ENCODE measurements around the gene GMPPB. TPM values are rescaled to one million over a fixed set of nuclear protein-coding genes. Genes with fewer than 3 reads are reported as not detected.

The GMPPB gene
- total RNA-seq, 1 donor: 21.0 TPM

DNA sequence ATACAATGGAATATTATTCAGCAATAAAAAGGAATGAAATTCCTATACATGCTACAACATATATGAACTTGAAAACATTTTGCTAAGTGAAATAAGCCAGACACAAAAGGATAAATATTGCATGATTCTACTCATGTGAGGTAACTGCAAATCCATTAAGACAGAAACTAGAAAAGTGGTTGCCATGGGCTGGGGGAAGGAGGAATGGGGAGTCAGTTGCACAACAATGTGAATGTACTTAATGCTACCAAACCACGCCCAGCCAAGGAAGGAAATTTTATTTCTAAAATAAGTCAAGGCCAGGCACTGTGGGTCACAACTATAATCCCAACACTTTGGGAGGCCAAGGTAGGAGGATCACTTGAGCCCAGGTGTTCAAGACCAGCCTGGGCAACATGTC is 9.8 kb upstream of the GMPPB start:
- no peak for DNase-seq (ENCODE audit: insufficient read length, low spot score, missing footprints)
- Histone ChIP-seq H3K4me1 (ENCODE audit: insufficient read depth, low read length) (no peaks in the 10 kb centered on the region), H3K9me3 (ENCODE audit: low read depth, low read length) (no peaks in the 10 kb centered on the region), H3K27ac (ENCODE audit: low read depth, low read length) (no peak overlapping the region), H2AFZ (ENCODE audit: low read length) (no peak overlapping the region), H3K27me3 (ENCODE audit: insufficient read depth, low read length) (no peaks in the 10 kb centered on the region), H3K79me2 (ENCODE audit: insufficient read depth, low read length) (peaks cover 30% of the 10 kb centered on the region), H4K20me1 (ENCODE audit: insufficient read depth, low read length) (peaks cover 19% of the 10 kb centered on the region), H3K4me3 (ENCODE audit: insufficient read depth, low read length) (no peak overlapping the region), H3K4me2 (ENCODE audit: insufficient read depth, low read length) (no peak overlapping the region), H3K36me3 (ENCODE audit: insufficient read depth, low read length) (peaks cover 67% of the 10 kb centered on the region)
- no peak for TF ChIP-seq CTCF (IDR thresholded peaks at IDR 0.05; ENCODE audit: extremely low read depth, low read depth, low read length)

GRCh38 chr3:49732597-49732996 is 8.8 kb upstream of the GMPPB start:
- H3K4me2 ChIP-seq (ENCODE audit: insufficient read depth, low read length): no peak overlapping the region
- H4K20me1 ChIP-seq (ENCODE audit: insufficient read depth, low read length): peaks cover 13% of the 10 kb centered on the region
- H3K79me2 ChIP-seq (ENCODE audit: insufficient read depth, low read length): peaks cover 22% of the 10 kb centered on the region
- no peak for TF ChIP-seq CTCF (IDR thresholded peaks at IDR 0.05; ENCODE audit: extremely low read depth, low read depth, low read length)
- H3K4me1 ChIP-seq (ENCODE audit: insufficient read depth, low read length): no peaks in the 10 kb centered on the region
- H3K9me3 ChIP-seq (ENCODE audit: low read depth, low read length): no peaks in the 10 kb centered on the region
- no peak overlapping the region for H3K27ac ChIP-seq (ENCODE audit: low read depth, low read length)
- no peaks in the 10 kb centered on the region for H3K27me3 ChIP-seq (ENCODE audit: insufficient read depth, low read length)
- DNase-seq (ENCODE audit: insufficient read length, low spot score, missing footprints): peak; percentile 29
- H3K4me3 ChIP-seq (ENCODE audit: insufficient read depth, low read length): no peak overlapping the region
- peaks cover 68% of the 10 kb centered on the region for H3K36me3 ChIP-seq (ENCODE audit: insufficient read depth, low read length)
- H2AFZ ChIP-seq (ENCODE audit: low read length): no peak overlapping the region

- Histone ChIP-seq H4K20me1 (ENCODE audit: insufficient read depth, low read length) (peaks cover 9% of the 10 kb centered on the region), H3K27ac (ENCODE audit: low read depth, low read length) (no peak overlapping the region), H2AFZ (ENCODE audit: low read length) (no peak overlapping the region), H3K27me3 (ENCODE audit: insufficient read depth, low read length) (no peaks in the 10 kb centered on the region), H3K79me2 (ENCODE audit: insufficient read depth, low read length) (peaks cover 14% of the 10 kb centered on the region), H3K36me3 (ENCODE audit: insufficient read depth, low read length) (peaks cover 71% of the 10 kb centered on the region), H3K9me3 (ENCODE audit: low read depth, low read length) (no peaks in the 10 kb centered on the region), H3K4me3 (ENCODE audit: insufficient read depth, low read length) (no peak overlapping the region), H3K4me1 (ENCODE audit: insufficient read depth, low read length) (no peaks in the 10 kb centered on the region), H3K4me2 (ENCODE audit: insufficient read depth, low read length) (no peak overlapping the region)
- no peak for TF ChIP-seq CTCF (IDR thresholded peaks at IDR 0.05; ENCODE audit: extremely low read depth, low read depth, low read length)
- DNase-seq (ENCODE audit: insufficient read length, low spot score, missing footprints): no peak
These were observed 6.3 kb upstream of the GMPPB start for GRCh38 chr3:49729966-49730609.

DNA sequence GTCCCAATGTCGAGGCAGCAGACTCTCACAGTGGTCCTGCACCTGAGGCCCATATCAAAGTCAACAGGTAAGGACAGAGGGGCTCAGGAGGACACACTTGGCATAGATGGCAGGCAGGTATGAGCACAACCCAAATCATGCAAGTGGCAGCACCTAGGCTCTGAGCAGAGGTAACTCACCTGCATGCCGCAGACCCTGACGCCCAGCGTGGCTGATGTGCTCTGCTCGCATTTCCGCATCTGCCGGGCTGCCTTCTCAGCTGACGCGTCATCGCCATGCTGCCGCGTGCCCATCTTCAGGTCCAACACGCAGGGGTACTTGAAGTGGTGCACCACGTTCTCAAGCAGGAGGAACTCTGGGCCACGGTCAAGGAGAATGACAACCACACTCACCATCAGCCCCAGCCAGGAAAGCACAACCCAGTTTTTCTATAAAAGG is 4.2 kb upstream of the GMPPB start:
- H3K4me1 ChIP-seq (ENCODE audit: insufficient read depth, low read length): peaks cover 10% of the 10 kb centered on the region
- no peak overlapping the region for H3K4me2 ChIP-seq (ENCODE audit: insufficient read depth, low read length)
- no peaks in the 10 kb centered on the region for H3K27me3 ChIP-seq (ENCODE audit: insufficient read depth, low read length)
- H3K4me3 ChIP-seq (ENCODE audit: insufficient read depth, low read length): no peak overlapping the region
- no peak for TF ChIP-seq CTCF (IDR thresholded peaks at IDR 0.05; ENCODE audit: extremely low read depth, low read depth, low read length)
- no peaks in the 10 kb centered on the region for H3K9me3 ChIP-seq (ENCODE audit: low read depth, low read length)
- H3K79me2 ChIP-seq (ENCODE audit: insufficient read depth, low read length): peaks cover 13% of the 10 kb centered on the region
- DNase-seq (ENCODE audit: insufficient read length, low spot score, missing footprints): peak; percentile 55
- no peak overlapping the region for H3K27ac ChIP-seq (ENCODE audit: low read depth, low read length)
- H2AFZ ChIP-seq (ENCODE audit: low read length): no peak overlapping the region
- H4K20me1 ChIP-seq (ENCODE audit: insufficient read depth, low read length): peaks cover 4% of the 10 kb centered on the region
- H3K36me3 ChIP-seq (ENCODE audit: insufficient read depth, low read length): peaks cover 56% of the 10 kb centered on the region

All from osteoblast (primary cell).